Lower leg skin (tissue), 4 donors: Measurements from ENCODE around the gene ZNF175. TPM values are rescaled to one million over a fixed set of nuclear protein-coding genes. Genes with fewer than 3 reads are reported as not detected.

ENCODE experiments used
- DNase-seq, 2 donors: peaks; one replicate each; pipeline ENCODE4 v3.0.0-alpha.2; 2019; ENCODE audit warnings: low spot score in 2 of 2
- H3K4me3 ChIP-seq: fragments of 200-600 bp; sonication (generic); 2 replicates; pipeline ENCODE4 v1.5.1; 2017; ENCODE audit warnings: mild to moderate bottlenecking, low read depth; ENCODE audit not compliant: poor library complexity, severe bottlenecking
- POLR2A ChIP-seq, 2 donors: fragments of 450-650 bp; IDR thresholded peaks; one replicate each; pipeline ENCODE4 v1.6.1; 2016 to 2017; ENCODE audit warnings: antibody characterized with exemption in 2 of 2, mild to moderate bottlenecking in 1 of 2, moderate library complexity in 1 of 2
- WGBS, 2 donors: methylation state at CpG; one replicate each; pipeline ENCODE4 v1.1.5; 2018; 5-methylcytosine and 5-hydroxymethylcytosine counted together
- intact Hi-C: fragments of 100-400 bp; cut with DNase I; formaldehyde crosslinking; loops from one replicate; pipeline ENCODE4 v1.15.0; 2023; ENCODE audit warnings: low total_unique reads
- total RNA-seq, 4 donors: library from RNA; depleted of rRNA; stranded (reverse); fragments of >200 nt; gene quantifications; one replicate each; pipeline ENCODE4 v1.1.0, GENCODE V29; 2016
- TF ChIP-seq, protein P1 (sequence below), 3 donors: fragments of 450-650 bp; IDR thresholded peaks; one replicate each; pipeline ENCODE4 v1.5.1; 2016; ENCODE audit warnings: antibody characterized with exemption in 3 of 3, mild to moderate bottlenecking in 3 of 3, moderate library complexity in 2 of 3

The ZNF175 gene
- total RNA-seq, 4 donors from 2014 or later: 2.0 to 5.3 (median 2.5) TPM

GRCh38 chr19:51551673-51552432 lies 19.2 kb upstream of the ZNF175 start:
- intact Hi-C loops: no loop called here

GRCh38 chr19:51552608-51552995 lies 18.5 kb upstream of the ZNF175 start:
- H3K4me3 ChIP-seq: no peak overlapping the region
- no peak for TF ChIP-seq POLR2A (IDR thresholded peaks at IDR 0.05)
- TF ChIP-seq, protein P1, sequence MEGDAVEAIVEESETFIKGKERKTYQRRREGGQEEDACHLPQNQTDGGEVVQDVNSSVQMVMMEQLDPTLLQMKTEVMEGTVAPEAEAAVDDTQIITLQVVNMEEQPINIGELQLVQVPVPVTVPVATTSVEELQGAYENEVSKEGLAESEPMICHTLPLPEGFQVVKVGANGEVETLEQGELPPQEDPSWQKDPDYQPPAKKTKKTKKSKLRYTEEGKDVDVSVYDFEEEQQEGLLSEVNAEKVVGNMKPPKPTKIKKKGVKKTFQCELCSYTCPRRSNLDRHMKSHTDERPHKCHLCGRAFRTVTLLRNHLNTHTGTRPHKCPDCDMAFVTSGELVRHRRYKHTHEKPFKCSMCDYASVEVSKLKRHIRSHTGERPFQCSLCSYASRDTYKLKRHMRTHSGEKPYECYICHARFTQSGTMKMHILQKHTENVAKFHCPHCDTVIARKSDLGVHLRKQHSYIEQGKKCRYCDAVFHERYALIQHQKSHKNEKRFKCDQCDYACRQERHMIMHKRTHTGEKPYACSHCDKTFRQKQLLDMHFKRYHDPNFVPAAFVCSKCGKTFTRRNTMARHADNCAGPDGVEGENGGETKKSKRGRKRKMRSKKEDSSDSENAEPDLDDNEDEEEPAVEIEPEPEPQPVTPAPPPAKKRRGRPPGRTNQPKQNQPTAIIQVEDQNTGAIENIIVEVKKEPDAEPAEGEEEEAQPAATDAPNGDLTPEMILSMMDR (IDR thresholded peaks at IDR 0.05): no peak
- no peak for DNase-seq
- 11 to 30% methylated on average over 1 of the region's 1 CpG for WGBS, 2 donors
- intact Hi-C loops: no loop called here

More at GRCh38 chr19:51551673-51552432, 19.2 kb upstream of the ZNF175 start:
- WGBS, 2 donors: 41 to 53% methylated on average over 3 of the region's 3 CpGs
- DNase-seq: no peak
- TF ChIP-seq POLR2A (IDR thresholded peaks at IDR 0.05): no peak
- TF ChIP-seq, protein P1 (IDR thresholded peaks at IDR 0.05): no peak
- no peak overlapping the region for H3K4me3 ChIP-seq

DNA sequence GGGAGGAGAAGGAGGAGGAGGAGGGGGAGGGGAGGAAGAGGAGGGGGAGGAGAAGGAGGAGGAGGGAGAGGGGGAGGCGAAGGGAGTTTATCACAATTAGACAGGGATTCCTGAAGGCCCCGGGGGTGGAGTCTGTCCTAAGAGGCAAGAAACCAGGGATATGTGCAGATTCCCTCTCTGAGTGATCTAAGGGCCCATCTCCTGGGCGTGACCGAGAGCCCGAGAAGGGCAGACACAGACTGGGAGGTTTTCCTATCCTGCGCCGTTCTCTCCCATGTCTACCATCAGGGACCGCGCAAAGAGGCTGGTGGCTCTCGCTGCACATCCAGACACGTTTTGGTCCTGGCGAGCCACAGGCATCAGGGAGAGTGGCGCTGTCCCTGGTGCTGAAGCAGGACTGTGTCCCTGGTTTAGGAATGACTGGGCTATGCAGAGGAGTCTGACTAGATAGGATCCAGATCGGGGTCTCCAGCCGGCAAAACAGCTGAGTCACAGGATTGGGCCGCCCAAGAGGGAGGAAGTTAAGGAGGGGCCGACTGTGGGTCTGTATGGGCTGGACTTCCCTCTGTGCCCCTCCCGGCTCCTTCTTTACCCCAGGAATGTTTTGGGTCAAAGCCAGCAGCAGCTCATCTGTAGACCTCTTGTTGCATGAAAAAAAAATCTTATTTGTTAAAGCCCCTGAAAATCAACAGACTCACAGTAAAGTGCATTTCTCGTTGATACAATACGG lies 17.9 kb upstream of the ZNF175 start:
- intact Hi-C loops: no loop called here
- no peak for TF ChIP-seq POLR2A (IDR thresholded peaks at IDR 0.05)
- TF ChIP-seq, protein P1 (IDR thresholded peaks at IDR 0.05): no peak
- H3K4me3 ChIP-seq: no peak overlapping the region
- peak in 1 of 2 donors; percentile 87 for DNase-seq
- 6 to 12% methylated on average over 20 of the region's 20 CpGs for WGBS, 2 donors

- 65 to 72% methylated on average over 1 of the region's 1 CpG for WGBS, 2 donors
- no peak overlapping the region for H3K4me3 ChIP-seq
- intact Hi-C loops: no loop called here
- no peak for DNase-seq
- TF ChIP-seq POLR2A (IDR thresholded peaks at IDR 0.05): no peak
- TF ChIP-seq, protein P1 (IDR thresholded peaks at IDR 0.05): no peak
Observed at GRCh38 chr19:51559240-51559639, 11.8 kb upstream of the ZNF175 start.

DNA sequence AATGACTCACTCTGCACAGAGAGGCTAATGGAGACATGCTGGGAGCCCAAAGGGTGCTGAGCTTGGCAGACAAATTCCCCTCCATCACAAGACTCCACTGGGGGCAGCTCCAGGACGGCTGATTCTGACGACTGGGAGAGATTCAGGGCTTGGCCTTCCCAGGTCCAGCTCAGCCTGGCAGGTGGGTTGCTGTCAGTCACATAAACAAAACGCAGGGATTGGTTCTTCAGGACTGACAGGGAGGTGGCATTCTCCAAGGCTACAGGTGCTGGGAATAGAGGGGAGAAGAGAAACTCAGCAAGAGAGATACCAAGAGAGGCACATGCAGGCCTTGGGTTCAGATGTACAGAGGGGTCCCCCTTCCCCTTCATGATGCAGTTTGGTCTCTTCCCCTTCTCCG lies 10.7 kb upstream of the ZNF175 start:
- no peak for TF ChIP-seq POLR2A (IDR thresholded peaks at IDR 0.05)
- TF ChIP-seq, protein P1 (IDR thresholded peaks at IDR 0.05): no peak
- 27 to 39% methylated on average over 4 of the region's 4 CpGs for WGBS, 2 donors
- no peak overlapping the region for H3K4me3 ChIP-seq

More for the DNA sequence above, 10.7 kb upstream of the ZNF175 start:
- intact Hi-C loops: no loop called here
- DNase-seq: peak in 1 of 2 donors; percentile 66
